GM08714 (cell line): ENCODE results near the gene TMEM245.
"Not testable (repeated sequence)": the region's sequence is repeated elsewhere in the genome, so short reads cannot be mapped to it uniquely, and the experiment has no call there.

Source experiments
- H3K4me3 ChIP-seq: fragments of 200-500 bp; sonication (Bioruptor generic); 2 replicates; pipeline ENCODE4 v1.5.1; 2014; ENCODE audit warnings: mild to moderate bottlenecking, low read length, inconsistent platforms
- ZNF274 ChIP-seq: IDR thresholded peaks from 2 replicates; pipeline ENCODE4 v1.6.1; 2012; ENCODE audit warnings: mild to moderate bottlenecking, low read depth, low read length

The TMEM245 gene

DNA sequence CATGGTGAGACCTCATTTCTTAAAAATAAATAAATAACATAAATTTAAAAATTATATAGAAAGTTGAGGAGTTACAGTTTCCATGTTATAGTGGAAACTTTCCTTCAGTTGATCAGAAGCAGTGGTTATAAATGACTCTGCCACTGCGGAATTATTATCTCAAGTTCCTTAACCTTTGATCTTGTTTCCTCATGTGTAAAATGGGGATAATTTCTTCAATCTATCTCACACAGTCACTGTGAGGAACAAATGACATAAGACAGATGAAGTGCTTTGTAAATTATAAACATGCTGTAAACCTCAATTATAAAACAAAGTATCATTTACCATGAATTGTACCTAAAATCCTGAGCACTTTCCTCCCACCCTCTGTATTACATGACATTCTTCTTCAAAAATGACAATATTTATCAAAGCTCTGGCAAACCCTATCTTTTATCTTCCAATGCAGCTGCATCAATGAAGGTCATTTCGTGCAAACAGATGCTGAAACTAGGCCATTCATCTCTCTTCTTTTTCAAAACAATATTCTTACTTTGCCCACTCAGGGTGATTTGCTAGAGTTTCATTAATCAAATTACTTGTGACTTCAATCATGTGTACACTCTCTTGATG lies 46.8 kb downstream of the TMEM245 start:
- no peak overlapping the region for H3K4me3 ChIP-seq
- TF ChIP-seq ZNF274, result no peak

DNA sequence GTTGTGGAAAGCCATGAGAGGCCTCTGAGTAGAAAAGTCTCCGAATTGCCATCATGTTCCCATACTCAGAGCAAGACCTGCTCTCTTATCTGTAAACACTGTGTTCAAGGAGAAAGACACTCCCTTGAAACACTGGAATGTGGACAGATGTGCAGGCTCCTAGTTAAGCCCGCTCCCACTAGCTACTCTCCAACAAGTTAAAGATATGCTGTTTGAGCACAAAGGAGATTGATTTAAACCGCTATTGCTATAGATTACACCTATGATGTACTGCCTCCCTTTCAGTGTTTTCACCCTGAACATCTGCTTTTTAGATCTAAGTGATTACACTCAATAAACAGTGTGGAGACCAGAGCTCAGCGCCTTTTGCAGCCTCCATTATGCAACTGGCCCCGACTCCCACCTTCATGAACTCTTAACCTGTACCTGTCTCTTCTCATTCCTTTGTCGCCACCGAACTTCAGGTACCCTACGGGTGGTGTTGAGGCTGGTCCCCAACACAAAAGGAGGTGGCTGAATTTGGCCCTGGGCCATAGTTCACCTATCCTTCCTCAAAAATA lies 47.5 kb downstream of the TMEM245 start:
- no peak for TF ChIP-seq ZNF274
- H3K4me3 ChIP-seq, result no peak overlapping the region

DNA sequence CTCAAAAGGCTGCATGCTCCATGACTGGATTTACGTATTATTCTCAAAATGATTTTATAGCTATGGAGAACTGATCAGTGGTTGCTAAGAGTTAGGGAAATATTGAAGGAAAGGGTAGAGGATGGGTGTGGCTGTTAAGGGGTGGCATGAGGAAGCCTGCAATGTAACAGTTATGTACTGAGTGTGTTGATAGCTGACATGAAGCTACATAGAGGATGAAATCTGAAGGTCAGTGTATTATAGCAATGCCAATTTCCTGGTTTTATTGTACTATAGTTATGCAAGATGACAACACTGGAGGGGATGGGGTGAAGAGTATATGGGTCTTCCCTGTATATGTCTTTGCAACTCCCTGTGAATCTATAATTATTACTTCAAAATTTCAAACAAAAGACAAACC lies 51.0 kb downstream of the TMEM245 start:
- H3K4me3 ChIP-seq, result no peak overlapping the region
- no peak for TF ChIP-seq ZNF274

DNA sequence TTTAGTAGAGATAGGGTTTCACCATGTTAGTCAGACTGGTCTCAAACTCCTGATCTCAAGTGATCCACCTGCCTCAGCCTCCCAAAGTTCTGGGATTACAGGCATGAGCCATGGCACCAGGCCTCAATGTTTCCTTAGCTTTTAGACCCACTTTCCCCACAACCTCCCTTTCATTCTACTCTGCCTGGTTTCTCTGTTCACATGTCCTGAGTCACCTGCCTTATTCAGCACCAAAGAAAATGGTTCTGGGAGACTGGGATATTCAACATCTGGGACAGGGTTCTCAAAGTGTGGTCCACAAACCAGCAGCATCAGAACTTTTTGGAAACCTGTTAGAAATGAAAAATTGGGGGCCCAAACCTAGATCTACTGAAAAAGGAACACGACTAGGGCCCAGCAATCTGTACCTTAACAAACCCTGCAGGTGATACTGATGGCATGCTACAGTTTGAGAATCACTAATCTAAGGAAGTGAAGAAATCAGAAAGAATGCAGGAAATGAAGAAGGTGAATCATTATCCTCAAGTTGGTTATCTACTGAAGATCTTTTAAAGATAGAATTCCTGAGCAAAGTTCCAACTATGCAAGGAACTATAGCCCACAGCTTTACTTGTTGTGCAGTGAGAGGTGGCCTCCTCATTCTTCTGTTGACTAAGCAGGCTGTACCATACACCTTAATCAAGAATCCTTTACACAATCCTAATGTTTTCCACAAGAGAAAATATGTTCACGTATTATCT lies 54.6 kb downstream of the TMEM245 start:
- TF ChIP-seq ZNF274, result no peak
- H3K4me3 ChIP-seq, result no peak overlapping the region

DNA sequence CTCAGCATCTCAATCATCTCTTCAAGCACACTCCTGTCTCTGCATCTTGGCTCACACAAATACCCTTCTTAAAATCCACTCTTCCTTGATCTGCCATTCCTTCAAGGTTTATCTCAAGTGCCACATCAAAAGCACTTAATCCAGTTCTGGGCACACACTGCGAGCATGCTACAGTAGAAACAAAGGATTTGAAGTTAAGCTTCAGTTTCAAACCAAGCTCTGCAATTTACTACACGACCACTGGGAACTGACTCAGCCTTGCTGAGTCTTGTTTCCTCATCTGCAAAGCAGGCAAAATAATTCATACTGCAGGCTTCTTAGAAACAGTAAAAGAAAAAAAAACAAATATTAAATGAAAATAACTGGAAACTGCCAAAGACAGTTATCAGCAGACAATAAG lies 56.0 kb downstream of the TMEM245 start:
- no peak overlapping the region for H3K4me3 ChIP-seq
- TF ChIP-seq ZNF274, result no peak

DNA sequence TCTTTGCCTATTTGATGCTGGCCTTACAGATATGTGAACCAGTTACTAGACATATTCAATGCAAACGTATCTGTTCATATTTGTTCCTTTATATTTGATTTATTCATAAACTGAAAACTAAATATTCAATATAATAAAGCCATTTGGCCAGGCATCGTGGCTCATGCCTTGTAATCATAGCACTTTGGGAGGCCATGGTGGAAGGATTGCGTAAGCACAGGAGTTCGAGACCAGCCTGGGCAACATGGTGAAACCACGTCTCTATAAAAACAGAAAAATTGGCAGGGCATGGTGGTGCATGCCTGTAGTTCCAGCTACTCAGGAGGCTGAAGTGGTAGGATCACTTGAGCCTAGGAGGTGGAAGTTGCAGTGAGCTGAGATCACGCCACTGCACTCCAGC lies 57.2 kb downstream of the TMEM245 start:
- TF ChIP-seq ZNF274, result no peak
- no peak overlapping the region for H3K4me3 ChIP-seq

DNA sequence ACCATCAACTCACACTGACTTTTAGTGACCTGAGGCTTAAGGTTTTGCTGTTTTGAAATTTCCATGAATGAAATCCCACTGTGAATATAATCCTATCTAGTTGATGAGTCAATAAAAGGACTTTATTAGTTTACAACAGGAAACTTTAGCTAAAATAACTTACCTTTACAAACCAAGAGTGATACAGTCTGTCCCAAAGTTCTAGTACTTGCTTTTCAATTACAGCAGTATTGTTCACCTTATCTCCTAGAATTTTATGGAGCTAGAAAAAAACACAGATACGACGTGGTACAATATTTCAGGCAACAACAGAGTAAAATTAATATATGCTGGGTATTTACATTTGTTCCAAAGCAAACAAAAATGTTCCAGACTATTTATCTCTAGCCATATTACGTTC lies 59.6 kb downstream of the TMEM245 start:
- no peak overlapping the region for H3K4me3 ChIP-seq
- TF ChIP-seq ZNF274, result no peak

DNA sequence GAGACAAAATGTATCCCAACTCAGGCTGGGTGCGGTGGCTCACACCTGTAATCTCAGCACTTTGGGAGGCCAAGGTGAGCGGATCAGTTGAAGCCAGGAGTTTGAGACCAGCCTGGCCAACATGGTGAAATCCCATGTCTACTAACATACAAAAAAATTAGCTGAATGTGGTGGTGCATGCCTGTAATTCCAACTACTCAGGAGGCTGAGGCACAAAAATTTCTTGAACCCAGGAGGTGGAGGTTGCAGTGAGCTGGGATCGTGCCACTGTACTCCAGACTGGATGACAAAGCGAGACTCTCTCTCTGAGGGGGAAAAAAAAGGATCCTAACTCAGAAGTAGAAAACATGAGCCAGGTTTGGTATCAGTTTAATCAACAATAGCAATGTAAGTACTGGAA lies 66.6 kb downstream of the TMEM245 start:
- not testable (repeated sequence) for H3K4me3 ChIP-seq

DNA sequence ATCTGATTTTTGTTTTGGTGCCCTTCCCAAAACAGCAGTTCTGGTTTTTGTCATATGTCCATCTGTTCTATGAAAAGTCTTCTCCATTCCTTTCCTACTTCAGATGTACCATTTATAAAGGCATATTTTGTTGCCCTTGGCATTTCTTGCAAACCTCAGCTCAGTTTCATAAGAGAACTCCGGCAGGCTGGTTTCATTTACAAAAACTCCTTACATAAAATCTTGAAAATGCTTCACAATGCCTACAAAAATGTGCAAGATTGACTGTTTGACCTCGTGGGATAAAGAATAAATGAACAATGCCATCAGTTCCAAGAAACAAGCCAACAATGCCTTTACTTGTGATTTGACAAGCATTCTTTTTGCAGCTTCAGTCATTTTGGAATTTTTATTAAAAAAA lies 67.3 kb downstream of the TMEM245 start:
- H3K4me3 ChIP-seq, result no peak overlapping the region
- no peak for TF ChIP-seq ZNF274

DNA sequence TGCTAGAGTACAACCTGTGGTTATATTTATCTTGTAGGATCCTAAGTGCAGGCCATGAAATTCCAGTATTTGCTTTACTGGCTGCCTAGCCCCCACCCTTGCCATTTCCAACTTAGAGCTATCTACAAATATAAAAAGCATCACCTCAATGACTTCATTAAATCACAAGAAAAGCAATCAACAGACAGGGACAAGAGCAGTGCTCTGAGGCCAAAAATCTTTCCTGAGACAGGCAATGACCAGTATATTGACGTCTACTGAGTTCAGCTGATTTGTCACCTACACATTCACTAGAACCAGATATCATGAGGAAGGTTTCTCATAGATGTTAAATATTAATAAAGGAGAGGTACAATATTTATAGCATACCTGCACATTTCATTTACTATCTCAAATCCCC lies 68.0 kb downstream of the TMEM245 start:
- H3K4me3 ChIP-seq, result no peak overlapping the region
- TF ChIP-seq ZNF274, result no peak

DNA sequence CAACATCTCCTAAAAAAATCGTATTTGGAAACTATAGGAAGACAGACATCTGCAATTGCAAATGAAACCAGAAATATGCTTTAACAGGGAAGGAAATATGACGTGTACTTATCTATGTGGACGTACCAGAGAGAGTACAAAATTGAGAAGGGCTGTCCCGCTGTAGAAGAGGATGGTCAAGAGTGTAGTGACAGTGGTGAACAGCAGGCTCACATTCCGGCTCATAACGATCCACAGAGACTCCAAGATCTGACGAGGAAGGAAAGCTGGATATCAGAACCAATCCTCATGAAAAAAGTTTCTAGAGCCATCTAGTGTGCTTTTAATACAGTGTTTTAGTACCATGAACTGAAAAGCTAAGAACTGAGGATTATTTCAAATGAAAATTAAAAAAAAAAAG lies 69.3 kb downstream of the TMEM245 start:
- TF ChIP-seq ZNF274, result no peak

DNA sequence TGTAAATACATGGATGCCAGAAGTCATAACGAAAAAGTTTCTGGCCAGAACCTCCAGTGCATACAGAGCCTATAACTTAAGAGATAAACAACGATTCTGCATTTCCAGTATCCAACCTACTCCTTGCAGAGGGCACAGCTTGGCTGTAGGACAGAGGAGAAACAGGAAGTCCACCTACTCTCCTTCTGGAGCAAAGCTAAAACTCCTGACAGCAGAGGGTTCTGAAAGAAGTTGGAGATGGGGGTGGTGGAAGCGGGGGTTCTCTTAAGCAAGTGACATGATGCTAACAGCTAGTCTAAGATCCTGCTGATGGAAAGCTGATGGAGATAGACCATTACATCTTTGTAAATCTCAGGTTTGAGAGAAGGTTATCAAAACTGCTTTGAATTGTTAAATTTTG lies 70.9 kb downstream of the TMEM245 start:
- TF ChIP-seq ZNF274, result no peak
- no peak overlapping the region for H3K4me3 ChIP-seq

More for the DNA sequence above, 69.3 kb downstream of the TMEM245 start:
- no peak overlapping the region for H3K4me3 ChIP-seq

DNA sequence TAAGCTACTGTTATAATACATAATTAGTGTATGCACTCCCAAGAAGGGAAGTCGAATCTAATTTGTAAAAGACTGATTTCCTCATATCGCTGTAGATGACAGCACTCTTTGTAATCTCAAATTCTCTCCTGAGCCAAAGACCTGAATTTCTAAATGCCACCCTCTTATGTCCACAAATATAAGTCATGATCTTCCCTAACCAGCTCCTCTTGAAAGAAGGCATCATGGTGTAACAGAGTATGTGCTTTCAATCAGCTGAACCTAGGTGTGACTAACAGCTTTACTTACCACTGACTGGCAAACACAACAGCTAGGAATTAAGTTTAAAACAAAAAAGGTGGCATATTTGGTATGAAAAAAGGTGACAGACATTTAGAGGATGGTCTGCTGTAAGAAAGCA lies 72.5 kb downstream of the TMEM245 start:
- TF ChIP-seq ZNF274, result no peak
- no peak overlapping the region for H3K4me3 ChIP-seq

DNA sequence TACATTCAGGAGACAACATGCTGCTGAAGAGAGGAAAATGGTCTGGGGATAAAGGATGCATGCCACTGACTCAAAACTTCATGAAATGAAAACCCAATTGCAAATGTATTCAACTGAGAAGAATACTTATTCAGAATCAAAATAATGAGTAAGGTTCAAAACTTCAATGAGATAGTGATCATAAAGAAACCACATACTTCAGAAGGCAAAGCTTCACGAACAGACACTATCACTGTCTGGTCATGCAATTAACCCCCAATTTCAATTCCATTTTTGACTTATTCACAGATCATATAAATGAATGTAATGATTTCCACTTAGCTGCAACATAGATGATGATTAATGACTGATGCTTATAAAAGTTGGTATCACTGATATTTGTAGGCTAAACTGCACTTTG lies 73.4 kb downstream of the TMEM245 start:
- H3K4me3 ChIP-seq, result no peak overlapping the region
- no peak for TF ChIP-seq ZNF274

DNA sequence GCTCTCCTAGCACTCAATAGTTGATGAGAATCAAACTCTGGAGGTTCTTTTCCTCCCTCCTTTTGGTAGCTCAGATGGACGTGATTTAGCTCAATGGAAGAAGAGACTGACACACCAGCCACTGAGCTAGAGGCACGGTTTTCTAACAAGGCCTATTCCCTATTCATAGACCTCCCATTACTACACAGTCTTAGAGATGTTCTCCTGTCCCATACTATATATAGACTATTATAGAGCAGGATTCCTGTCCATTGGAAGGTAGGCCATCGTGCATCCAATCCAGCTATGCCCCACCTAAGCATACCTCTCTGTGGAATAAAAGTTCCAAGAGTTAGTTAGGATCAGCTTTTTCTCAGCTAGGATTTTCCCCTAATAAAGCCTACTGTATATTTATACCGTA lies 76.2 kb downstream of the TMEM245 start:
- no peak for TF ChIP-seq ZNF274

More for the DNA sequence above, 76.2 kb downstream of the TMEM245 start:
- no peak overlapping the region for H3K4me3 ChIP-seq
